HG02678 (cell line): ENCODE results near the gene TSHR.
"Not testable (repeated sequence)": the region's sequence is repeated elsewhere in the genome, so short reads cannot be mapped to it uniquely, and the experiment has no call there.

Experiments
- ATAC-seq: cut with Tn5 transposase; IDR thresholded peaks from one replicate; pipeline ENCODE4 v1.9.1; 2021; ENCODE audit warnings: mild to moderate bottlenecking, moderate library complexity; ENCODE audit not compliant: unreplicated experiment

Gene TSHR

GRCh38 chr14:80948291-80948690 is 7.1 kb upstream of the TSHR start:
- ATAC-seq = no peak

DNA sequence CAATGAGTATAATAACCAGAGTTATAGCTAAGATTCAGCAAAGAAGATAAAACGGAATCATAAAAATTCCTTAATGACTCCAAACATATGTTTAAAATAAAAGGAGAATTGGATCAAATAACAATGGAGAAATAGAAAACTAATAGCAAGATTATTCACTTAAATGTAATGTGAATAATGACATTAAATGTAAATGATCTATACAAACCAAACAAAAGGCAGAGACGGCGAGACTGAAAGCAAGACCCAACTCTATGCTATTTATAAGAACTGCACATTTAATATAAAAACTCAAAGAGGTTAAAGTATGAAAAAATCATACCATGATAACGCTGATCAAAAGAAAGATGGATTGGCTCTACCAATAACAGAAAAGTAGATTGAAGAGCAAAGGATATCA is 3.9 kb upstream of the TSHR start:
- ATAC-seq = no peak

- not testable (repeated sequence) for ATAC-seq
These were observed 2.2 kb upstream of the TSHR start for GRCh38 chr14:80953211-80953610.

DNA sequence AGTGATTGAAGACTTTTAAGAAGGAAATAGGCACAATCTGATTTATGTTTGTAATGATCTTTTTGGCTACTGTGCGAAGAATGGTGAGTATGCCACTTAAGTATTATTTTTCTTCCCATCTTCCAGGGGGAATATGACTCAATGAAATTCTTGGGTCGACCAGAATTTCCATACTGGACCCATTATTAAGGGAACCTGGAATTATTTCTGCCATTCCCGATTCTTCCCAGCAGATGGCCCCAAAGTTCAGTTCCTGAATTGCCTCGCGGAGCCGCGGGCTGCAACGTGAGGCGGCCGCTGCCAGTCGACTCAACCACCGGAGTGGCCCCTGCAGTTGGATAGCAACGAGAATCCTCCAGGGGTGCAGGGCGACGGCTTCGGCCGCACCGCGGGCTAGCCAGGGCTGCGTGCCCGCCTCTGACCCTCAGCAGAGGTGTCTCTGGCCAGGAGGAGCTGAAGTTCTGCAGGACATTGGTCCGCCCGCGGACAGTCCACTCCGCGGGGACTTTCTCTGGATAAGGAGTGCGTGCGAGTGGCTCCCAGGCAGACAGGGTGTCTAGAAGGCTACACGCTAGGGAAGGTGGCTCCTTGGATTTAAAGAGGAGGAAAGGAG is 628 bp upstream of the TSHR start:
- peak; percentile 20 for ATAC-seq

DNA sequence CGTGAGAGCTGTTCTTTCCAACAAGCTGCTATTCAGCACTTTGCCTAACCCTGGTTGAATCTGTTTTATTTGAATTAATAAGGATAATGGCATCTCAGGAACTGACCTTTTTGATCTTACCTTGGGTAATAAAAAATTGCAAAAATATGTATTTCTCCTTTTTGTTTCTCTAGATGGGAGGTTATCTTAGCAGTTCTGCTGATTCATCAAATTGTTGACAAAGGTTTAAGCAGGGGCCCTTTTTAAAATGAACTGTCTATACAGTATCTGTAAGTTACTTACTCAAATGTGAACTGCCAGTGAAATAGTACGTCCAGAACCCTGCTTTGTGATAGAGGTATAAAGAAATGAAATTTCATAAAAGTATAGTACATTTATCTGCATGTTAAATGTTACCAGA is 681 bp downstream of the TSHR start:
- no peak for ATAC-seq

- no peak for ATAC-seq
These were observed 1.5 kb downstream of the TSHR start for GRCh38 chr14:80956922-80957321.

- no peak for ATAC-seq
These were observed 2.2 kb downstream of the TSHR start for GRCh38 chr14:80957613-80958012.

DNA sequence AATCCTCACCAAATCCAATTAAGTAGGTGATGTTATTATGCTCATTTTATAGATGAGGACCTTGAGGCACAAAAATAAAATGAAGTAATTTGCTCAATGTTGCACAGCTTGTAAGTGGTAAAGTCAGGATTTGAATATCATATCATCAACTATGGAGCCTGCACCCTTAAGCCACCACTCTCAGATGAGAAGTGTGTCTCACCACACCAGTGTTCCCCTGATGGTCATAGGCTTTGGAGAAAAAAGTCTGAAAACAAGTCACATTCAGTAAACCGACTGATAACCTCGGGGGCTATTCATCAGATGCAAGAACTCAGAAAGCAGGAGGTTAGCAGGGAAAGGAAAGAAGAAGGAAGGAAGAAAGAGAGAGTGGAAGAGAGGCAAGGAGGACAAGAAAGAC is 2.8 kb downstream of the TSHR start:
- no peak for ATAC-seq

- no peak for ATAC-seq
These were observed 3.5 kb downstream of the TSHR start for GRCh38 chr14:80958939-80959338.

- peak; percentile 97 for ATAC-seq
These were observed 4.1 kb downstream of the TSHR start for GRCh38 chr14:80959496-80959895.

- ATAC-seq = no peak
These were observed 9.6 kb downstream of the TSHR start for GRCh38 chr14:80965037-80965436.

- ATAC-seq = no peak
These were observed 18.7 kb downstream of the TSHR start for GRCh38 chr14:80973931-80974641.

- ATAC-seq = no peak
These were observed 19.3 kb downstream of the TSHR start for GRCh38 chr14:80974679-80975078.

- ATAC-seq = no peak
These were observed 21.8 kb downstream of the TSHR start for GRCh38 chr14:80977221-80977620.

DNA sequence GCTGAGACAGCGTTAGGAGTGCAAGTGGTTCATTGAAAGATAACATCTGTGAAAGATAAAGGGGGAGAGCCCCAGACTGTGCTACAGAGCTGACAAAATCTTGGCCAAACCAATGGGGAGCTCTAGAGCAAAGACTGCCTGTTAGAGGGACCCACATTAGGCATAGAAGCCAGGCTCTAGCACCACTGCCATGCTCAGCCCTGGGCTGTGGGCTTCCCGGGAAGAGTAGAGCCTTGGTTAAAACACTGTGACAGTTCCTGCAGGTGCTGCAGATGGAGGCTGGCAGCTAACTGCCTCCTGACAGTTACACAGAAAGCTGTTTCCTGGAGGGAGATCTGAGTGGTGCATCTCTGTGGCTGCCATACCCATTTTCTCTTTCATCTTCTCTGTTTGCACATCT is 23.0 kb downstream of the TSHR start:
- no peak for ATAC-seq

DNA sequence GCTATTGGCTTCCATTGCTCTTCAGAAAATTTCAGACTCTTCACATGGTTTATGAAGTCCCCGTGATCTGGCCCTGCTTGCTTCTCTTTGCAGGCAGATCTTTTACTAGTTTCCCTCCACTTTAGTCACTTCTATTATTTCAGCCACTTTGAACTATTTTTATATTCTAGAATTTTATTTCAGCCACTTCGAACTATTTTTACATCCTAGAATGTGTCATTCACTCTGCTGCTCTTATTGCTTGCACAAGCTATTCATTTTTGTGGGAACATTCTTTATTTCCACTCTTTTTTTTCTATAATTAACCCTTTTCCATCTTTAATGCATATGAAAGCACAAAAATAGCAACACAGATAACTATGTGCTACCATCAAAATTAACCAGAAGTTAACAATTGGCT is 24.5 kb downstream of the TSHR start:
- no peak for ATAC-seq

DNA sequence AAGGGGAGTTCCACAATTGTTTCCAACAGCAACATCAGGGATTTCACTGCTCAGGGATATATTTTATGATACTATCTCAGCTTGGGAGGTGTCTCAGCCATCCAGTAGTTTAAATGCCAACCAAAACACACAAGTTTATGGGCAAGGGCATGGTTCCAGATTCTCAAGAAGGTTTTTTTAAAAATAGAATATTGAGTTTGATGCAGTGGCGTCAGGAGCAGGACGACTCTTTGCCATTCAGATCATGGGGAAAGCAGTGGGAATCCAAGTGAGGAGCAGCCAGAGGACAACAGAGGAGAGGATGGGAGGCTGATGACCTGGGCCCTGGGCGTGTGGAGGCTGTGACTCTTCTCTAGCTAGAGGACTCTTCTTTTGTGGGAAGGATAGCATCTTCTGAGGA is 25.7 kb downstream of the TSHR start:
- no peak for ATAC-seq

GRCh38 chr14:80981673-80982072 is 26.3 kb downstream of the TSHR start:
- ATAC-seq = no peak

GRCh38 chr14:80982711-80983110 is 27.3 kb downstream of the TSHR start:
- ATAC-seq = no peak

DNA sequence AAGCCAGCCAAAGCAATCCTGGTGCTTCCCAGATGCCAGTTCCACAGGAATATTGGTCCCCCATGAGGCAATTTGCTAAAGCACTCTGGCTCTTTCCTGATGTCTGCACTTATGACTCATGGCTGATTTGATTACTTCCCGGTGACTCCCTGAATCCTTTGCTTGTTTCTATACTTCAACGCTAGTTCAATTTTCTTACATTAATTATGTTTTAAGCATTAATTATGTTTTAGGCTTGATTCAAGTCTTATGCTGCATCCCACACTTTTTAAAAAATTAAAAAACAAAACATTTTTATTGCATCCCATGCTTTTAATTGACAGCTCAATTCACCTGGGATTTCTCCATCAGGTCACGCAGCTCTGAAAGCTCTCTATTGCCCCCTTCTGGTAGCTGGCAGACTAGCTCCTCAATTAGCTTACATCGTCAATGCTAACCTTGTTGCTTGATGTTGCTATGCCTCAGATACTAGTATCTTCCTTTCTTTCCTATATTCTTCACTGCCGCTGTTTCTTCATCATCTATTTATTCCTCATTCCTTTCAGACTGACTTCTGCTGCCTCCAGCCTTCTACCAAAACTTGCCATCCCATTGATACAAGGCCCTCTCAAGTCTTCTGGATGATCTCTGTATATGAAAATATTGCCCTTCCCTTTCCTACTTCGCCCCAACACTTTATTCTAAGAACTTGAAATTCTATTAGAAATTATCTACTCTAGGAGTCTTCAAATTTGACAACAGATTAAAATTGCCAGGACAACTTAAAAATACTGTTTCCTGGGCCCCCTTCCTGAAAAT is 32.0 kb downstream of the TSHR start:
- ATAC-seq = peak; percentile 66

GRCh38 chr14:80988192-80988591 is 32.8 kb downstream of the TSHR start:
- ATAC-seq = no peak
